ENCODE results near the gene DOK3. TPM values are rescaled to one million over a fixed set of nuclear protein-coding genes. Genes with fewer than 3 reads are reported as not detected.
A peak's percentile ranks its signal among the peaks of the same experiment; 100 is the strongest.

DOK3 gene
- total and polyA plus RNA-seq, 7 donors = 3.0 to 20.2 (median 7.1) TPM

GRCh38 chr5:177554474-177555111, 45.0 kb upstream of the DOK3 start, which contains the start of gene FAM193B:
Gene FAM193B (minus strand): TSS chr5:177554563. CDS start chr5:177554458, 105 bp downstream.
- peak; percentile 97 for DNase-seq
- H3K4me3 ChIP-seq = peak within 1 kb of the TSS; percentile 78 to 98 (median 96)
- H3K4me1 ChIP-seq = peaks cover 0 to 44% (median 20%) of the 10 kb centered on the region in 4 donors
- H3K27ac ChIP-seq = peak within 1 kb of the TSS; percentile 82 to 91 (median 89)
- WGBS, 2 donors = 4 to 8% methylated on average over 49 of the region's 49 CpGs
- H3K9me3 ChIP-seq = no peaks in the 10 kb centered on the region
- TF ChIP-seq POLR2AphosphoS5 (IDR thresholded peaks at IDR 0.05) (peak in 3 of 4 donors; percentile 64 to 69 (median 66)), POLR2A (IDR thresholded peaks at IDR 0.05) (no peak), CTCF (IDR thresholded peaks at IDR 0.05) (peak in 1 of 4 experiments; percentile 13), EP300 (IDR thresholded peaks at IDR 0.05) (peak in 1 of 4 donors; percentile 4)
- H3K36me3 ChIP-seq = peaks cover 0 to 15% (median 0%) of the 10 kb centered on the region in 4 donors
- intact Hi-C loops (cut with DNase I) = loop anchor here (2.0 kb wide), 1 partner anchor 46 kb away; the partner anchor contains the start of gene B4GALT7
- no peaks in the 10 kb centered on the region for H3K27me3 ChIP-seq

- 0% methylated on average over 72 of the region's 72 CpGs for WGBS, 2 donors
- Histone ChIP-seq H3K9me3 (no peaks in the 10 kb centered on the region), H3K4me1 (peaks cover 0 to 50% (median 22%) of the 10 kb centered on the region in 4 donors), H3K27ac (peak overlapping the region; percentile 82 to 91 (median 89)), H3K27me3 (no peaks in the 10 kb centered on the region), H3K4me3 (peak overlapping the region; percentile 78 to 98 (median 96)), H3K36me3 (peaks cover 0 to 15% (median 0%) of the 10 kb centered on the region in 4 donors)
- TF ChIP-seq POLR2AphosphoS5 (IDR thresholded peaks at IDR 0.05) (no peak), EP300 (IDR thresholded peaks at IDR 0.05) (no peak), CTCF (IDR thresholded peaks at IDR 0.05) (no peak), POLR2A (IDR thresholded peaks at IDR 0.05) (no peak)
- intact Hi-C loops (cut with DNase I) = loop anchor here (2.0 kb wide), 2 partner anchors 39 to 47 kb away; partner anchors contain the start of genes B4GALT7 and TMED9
- peak; percentile 75 for DNase-seq
Observed at GRCh38 chr5:177553671-177554429, 44.2 kb upstream of the DOK3 start.

GRCh38 chr5:177552839-177553455, 43.3 kb upstream of the DOK3 start:
- Histone ChIP-seq H3K27me3 (no peaks in the 10 kb centered on the region), H3K36me3 (peaks cover 0 to 15% (median 0%) of the 10 kb centered on the region in 4 donors), H3K4me3 (peak overlapping the region; percentile 78 to 98 (median 96)), H3K9me3 (no peaks in the 10 kb centered on the region), H3K27ac (peak overlapping the region; percentile 82 to 91 (median 89)), H3K4me1 (peaks cover 0 to 59% (median 31%) of the 10 kb centered on the region in 4 donors)
- no peak for TF ChIP-seq POLR2AphosphoS5 (IDR thresholded peaks at IDR 0.05)
- no peak for TF ChIP-seq CTCF (IDR thresholded peaks at IDR 0.05)
- TF ChIP-seq EP300 (IDR thresholded peaks at IDR 0.05) = no peak
- no peak for TF ChIP-seq POLR2A (IDR thresholded peaks at IDR 0.05)
- no peak for DNase-seq
- intact Hi-C loops (cut with DNase I) = loop anchor here (2.0 kb wide), 1 partner anchor 40 kb away; the partner anchor contains the start of gene TMED9
- WGBS, 2 donors = 45 to 64% methylated on average over 16 of the region's 16 CpGs

- intact Hi-C loops (cut with DNase I) = no loop called here
- DNase-seq = no peak
- Histone ChIP-seq H3K4me3 (no peak overlapping the region), H3K27ac (no peak overlapping the region), H3K27me3 (no peaks in the 10 kb centered on the region), H3K4me1 (peaks cover 0 to 81% (median 53%) of the 10 kb centered on the region in 4 donors), H3K9me3 (no peaks in the 10 kb centered on the region), H3K36me3 (peaks cover 0 to 15% (median 0%) of the 10 kb centered on the region in 4 donors)
- TF ChIP-seq POLR2AphosphoS5 (IDR thresholded peaks at IDR 0.05) (no peak), EP300 (IDR thresholded peaks at IDR 0.05) (no peak), POLR2A (IDR thresholded peaks at IDR 0.05) (no peak), CTCF (IDR thresholded peaks at IDR 0.05) (no peak)
- 93 to 96% methylated on average over 1 of the region's 1 CpG for WGBS, 2 donors
Observed at GRCh38 chr5:177550122-177550521, 40.5 kb upstream of the DOK3 start.
